Left lung (tissue), 10 donors: Measurements from ENCODE around the gene ZNF138. TPM values are rescaled to one million over a fixed set of nuclear protein-coding genes. Genes with fewer than 3 reads are reported as not detected.
A peak's percentile ranks its signal among the peaks of the same experiment; 100 is the strongest.

ENCODE experiments used
- ATAC-seq: fragments of 200-7000 bp; cut with Tn5 transposase; one replicate; pipeline ENCODE4 v1.9.1; 2020; ENCODE audit warnings: moderate library complexity
- DNase-seq, 4 donors: peaks; one replicate each; pipeline ENCODE4 v3.0.0-alpha.2; 2013 to 2020
- H3K27ac ChIP-seq, 2 donors: fragments of 200-600 bp; sonication (generic) in 1 of 2; one replicate each; pipeline versions ENCODE4 v1.5.0 to v1.8.0; 2020 to 2021
- H3K27me3 ChIP-seq, 2 donors: fragments of 200-600 bp; sonication (generic) in 1 of 2; one replicate each; pipeline versions ENCODE4 v1.5.0 to v1.8.0; 2020 to 2021
- H3K36me3 ChIP-seq, 2 donors: fragments of 200-600 bp; sonication (generic) in 1 of 2; one replicate each; pipeline versions ENCODE4 v1.5.0 to v1.8.0; 2020 to 2021
- H3K4me1 ChIP-seq, 2 donors: fragments of 200-600 bp; one replicate each; pipeline ENCODE4 v1.8.0; 2021
- H3K4me3 ChIP-seq, 2 donors: fragments of 200-600 bp; sonication (generic) in 1 of 2; one replicate each; pipeline versions ENCODE4 v1.5.0 to v1.8.0; 2020 to 2021; ENCODE audit warnings: mild to moderate bottlenecking in 1 of 2
- H3K9me3 ChIP-seq, 2 donors: fragments of 200-600 bp; sonication (generic) in 1 of 2; one replicate each; pipeline versions ENCODE4 v1.5.0 to v1.8.0; 2020 to 2021
- intact Hi-C, 2 donors: fragments of 100-400 bp; cut with DNase I; formaldehyde crosslinking; loops; one replicate each; pipeline versions ENCODE4 v1.11.2 to v1.14.2; 2022
- polyA plus RNA-seq, 6 donors: library from polyadenylated mRNA; unstranded; fragments of 120-200 nt; gene quantifications; one replicate each; pipeline ENCODE4 v1.2.1, GENCODE V29; 2013; ENCODE audit not compliant: insufficient read length in 6 of 6
- total RNA-seq, 2 donors: library from RNA; stranded (reverse); fragmentation: NEBNext Ultra II Directional; extraction: Animal tissue kit (Norgen Biotek cat#: 25700); gene quantifications; one replicate each; pipeline ENCODE4 v1.2.1, GENCODE V29; 2021
- TF ChIP-seq, protein P1 (sequence below), 2 donors: fragments of 200-600 bp; sonication (generic) in 1 of 2; IDR thresholded peaks; one replicate each; pipeline versions ENCODE4 v1.5.0 to v1.8.0; 2021; ENCODE audit warnings: antibody characterized with exemption in 2 of 2
- donor health status: DM: no; HTN: yes; CAD: no.
- donor health status: DM: no; HTN: no; CAD: no.

Gene ZNF138
- total and polyA plus RNA-seq, 8 donors = 6.0 to 19.4 (median 16.5) TPM

DNA sequence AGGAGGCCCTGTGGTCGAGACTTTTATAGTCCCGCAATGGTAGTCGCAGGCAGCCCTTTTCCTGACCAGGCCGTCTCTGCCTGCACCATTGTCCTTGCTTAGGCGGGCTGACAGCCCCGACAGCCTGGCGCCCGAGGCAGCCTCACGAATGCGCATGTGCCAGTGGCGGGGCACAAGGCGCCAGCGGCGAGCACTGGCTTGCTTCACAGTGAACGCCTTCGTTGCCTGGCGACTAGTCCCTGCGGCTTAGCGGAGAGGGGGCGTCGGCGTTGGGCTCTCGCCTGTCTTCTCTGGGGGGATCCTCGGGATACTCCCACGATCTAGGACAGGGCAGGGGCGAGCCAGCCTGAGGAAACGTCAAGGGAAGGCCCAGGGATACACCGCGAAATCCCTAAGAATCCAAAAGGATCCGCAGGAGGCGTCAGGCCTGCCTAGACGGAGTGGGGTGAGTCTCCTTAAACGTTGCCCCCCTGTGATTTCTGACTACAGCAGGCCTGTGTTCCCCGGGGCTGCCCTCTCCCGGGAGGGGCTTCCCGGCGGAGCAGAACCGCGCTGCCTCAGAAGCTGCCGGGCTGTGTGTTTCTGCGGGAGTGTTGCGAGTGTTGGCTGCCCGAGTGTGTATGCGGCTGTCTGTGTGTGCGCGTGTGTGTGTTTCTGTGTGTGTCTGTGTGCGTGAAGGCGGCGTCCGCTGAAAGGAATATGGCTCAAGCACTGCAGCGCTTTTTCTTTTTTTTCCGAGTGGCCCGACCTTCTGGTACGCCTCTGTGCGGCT is 88.3 kb downstream of the ZNF138 start:
- Histone ChIP-seq H3K4me3 (peak overlapping the region; percentile 23 to 36), H3K27ac (no peak overlapping the region)

More for the DNA sequence above, 88.3 kb downstream of the ZNF138 start:
- Histone ChIP-seq H3K36me3 (no peaks in the 10 kb centered on the region), H3K9me3 (peaks cover 0 to 25% of the 10 kb centered on the region in 2 donors), H3K27me3 (peaks cover 3 to 54% of the 10 kb centered on the region in 2 donors), H3K4me1 (peaks cover 0 to 4% of the 10 kb centered on the region in 2 donors)
- TF ChIP-seq, protein P1, sequence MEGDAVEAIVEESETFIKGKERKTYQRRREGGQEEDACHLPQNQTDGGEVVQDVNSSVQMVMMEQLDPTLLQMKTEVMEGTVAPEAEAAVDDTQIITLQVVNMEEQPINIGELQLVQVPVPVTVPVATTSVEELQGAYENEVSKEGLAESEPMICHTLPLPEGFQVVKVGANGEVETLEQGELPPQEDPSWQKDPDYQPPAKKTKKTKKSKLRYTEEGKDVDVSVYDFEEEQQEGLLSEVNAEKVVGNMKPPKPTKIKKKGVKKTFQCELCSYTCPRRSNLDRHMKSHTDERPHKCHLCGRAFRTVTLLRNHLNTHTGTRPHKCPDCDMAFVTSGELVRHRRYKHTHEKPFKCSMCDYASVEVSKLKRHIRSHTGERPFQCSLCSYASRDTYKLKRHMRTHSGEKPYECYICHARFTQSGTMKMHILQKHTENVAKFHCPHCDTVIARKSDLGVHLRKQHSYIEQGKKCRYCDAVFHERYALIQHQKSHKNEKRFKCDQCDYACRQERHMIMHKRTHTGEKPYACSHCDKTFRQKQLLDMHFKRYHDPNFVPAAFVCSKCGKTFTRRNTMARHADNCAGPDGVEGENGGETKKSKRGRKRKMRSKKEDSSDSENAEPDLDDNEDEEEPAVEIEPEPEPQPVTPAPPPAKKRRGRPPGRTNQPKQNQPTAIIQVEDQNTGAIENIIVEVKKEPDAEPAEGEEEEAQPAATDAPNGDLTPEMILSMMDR (IDR thresholded peaks at IDR 0.05) = no peak
- DNase-seq = peak; percentile 31 to 86 (median 48)
- intact Hi-C loops = no loop called here
- peak; percentile 89 for ATAC-seq

Other genes with a start within 250 kb of the ZNF138 start
- 10 to 100 TPM; 14.0 to 20.3 TPM for gene ZNF680, start 231.4 kb upstream of the ZNF138 start, total RNA-seq
- 10 to 100 TPM; 18.5 to 23.2 (median 19.5) TPM for gene ZNF680, start 231.4 kb upstream of the ZNF138 start, polyA plus RNA-seq
- 1 to 10 TPM; 3.8 to 7.3 TPM for gene ZNF107, start 128.3 kb upstream of the ZNF138 start, total RNA-seq
- 10 to 100 TPM in 5 of 6 donors, 1 to 10 TPM in 1; 10.0 to 13.1 (median 11.7) TPM for gene ZNF107, start 128.3 kb upstream of the ZNF138 start, polyA plus RNA-seq
- gene ZNF273, start 108.8 kb downstream of the ZNF138 start, total RNA-seq = 1 to 10 TPM; 5.0 to 5.8 TPM
- gene ZNF273, start 108.8 kb downstream of the ZNF138 start, polyA plus RNA-seq = 10 to 100 TPM; 11.0 to 16.7 (median 13.4) TPM
- gene ZNF117, start 196.6 kb downstream of the ZNF138 start, total RNA-seq = 10 to 100 TPM; 13.3 to 18.4 TPM
- 10 to 100 TPM; 57.5 to 78.6 (median 64.4) TPM for gene ZNF117, start 196.6 kb downstream of the ZNF138 start, polyA plus RNA-seq
- 10 to 100 TPM; 17.0 to 31.2 TPM for gene ERV3-1, start 212.3 kb downstream of the ZNF138 start, total RNA-seq
- 10 to 100 TPM; 54.7 to 75.7 (median 63.7) TPM for gene ERV3-1, start 212.3 kb downstream of the ZNF138 start, polyA plus RNA-seq